ENCODE measurements around the gene RFX6. TPM values are rescaled to one million over a fixed set of nuclear protein-coding genes. Genes with fewer than 3 reads are reported as not detected.
A peak's percentile ranks its signal among the peaks of the same experiment; 100 is the strongest.

Gene RFX6
- total and polyA plus RNA-seq, 4 donors, result 0.10 TPM; not detected in 3

DNA sequence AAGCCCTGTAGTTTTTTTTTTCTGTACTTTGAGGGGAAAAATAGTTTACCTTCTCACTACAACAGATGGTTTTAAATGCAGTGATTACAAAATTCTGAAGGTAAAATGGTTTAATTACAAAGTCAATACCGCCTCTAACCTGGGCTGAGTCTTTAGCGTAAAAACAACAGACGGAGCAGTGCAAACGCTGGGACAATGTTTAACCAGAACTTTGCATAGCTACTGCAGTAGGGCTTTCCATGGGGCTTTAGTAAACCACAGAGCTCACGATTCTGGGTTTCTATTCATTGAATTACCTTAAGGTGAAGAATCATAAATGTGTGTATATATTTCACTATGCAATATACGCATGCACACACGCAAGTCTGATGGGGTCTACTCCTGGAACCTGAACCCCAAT, 77.9 kb downstream of the RFX6 start:
- H3K9me3 ChIP-seq (ENCODE audit: control insufficient read depth, insufficient read depth, low read length), result no peaks in the 10 kb centered on the region
- H3K27ac ChIP-seq (ENCODE audit: low read depth, low read length), result no peak overlapping the region
- no peaks in the 10 kb centered on the region for H3K27me3 ChIP-seq (ENCODE audit: control insufficient read depth, insufficient read depth, low read length)
- no peaks in the 10 kb centered on the region for H3K36me3 ChIP-seq (ENCODE audit: control insufficient read depth, insufficient read depth, low read length)
- H3K4me1 ChIP-seq (ENCODE audit: control insufficient read depth, insufficient read depth, low read length), result no peaks in the 10 kb centered on the region
- 81% methylated on average over 4 of the region's 7 CpGs for WGBS (ENCODE audit: insufficient coverage)
- no peak overlapping the region for H3K4me3 ChIP-seq (ENCODE audit: low read depth, low read length)
- DNase-seq (ENCODE audit: low read depth in 4 of 6, low spot score in 6 of 6), result no peak

DNA sequence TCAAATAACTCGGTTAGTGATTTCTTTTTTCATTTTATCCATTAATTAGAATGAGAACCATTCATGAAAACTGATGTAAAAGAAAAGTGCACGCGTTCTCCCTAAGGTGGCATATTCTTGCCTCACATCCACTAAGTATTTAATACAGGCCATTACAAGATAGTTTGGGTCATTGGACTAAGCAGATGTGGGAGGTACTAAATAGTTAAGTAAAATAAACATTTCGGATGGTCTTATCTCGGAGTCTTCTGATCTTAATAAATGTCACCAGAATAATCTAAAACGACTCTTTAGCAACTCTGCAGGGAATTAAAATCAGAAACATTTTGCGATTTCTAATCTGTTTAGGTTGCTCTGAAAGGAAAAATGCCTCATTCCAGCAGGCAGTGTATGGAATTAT, 78.7 kb downstream of the RFX6 start:
- no peaks in the 10 kb centered on the region for H3K9me3 ChIP-seq (ENCODE audit: control insufficient read depth, insufficient read depth, low read length)
- WGBS (ENCODE audit: insufficient coverage), result no CpG with 5 or more reads among the region's 7 CpGs
- no peaks in the 10 kb centered on the region for H3K4me1 ChIP-seq (ENCODE audit: control insufficient read depth, insufficient read depth, low read length)
- no peak for DNase-seq (ENCODE audit: low read depth in 4 of 6, low spot score in 6 of 6)
- H3K36me3 ChIP-seq (ENCODE audit: control insufficient read depth, insufficient read depth, low read length), result no peaks in the 10 kb centered on the region
- no peaks in the 10 kb centered on the region for H3K27me3 ChIP-seq (ENCODE audit: control insufficient read depth, insufficient read depth, low read length)
- no peak overlapping the region for H3K27ac ChIP-seq (ENCODE audit: low read depth, low read length)
- no peak overlapping the region for H3K4me3 ChIP-seq (ENCODE audit: low read depth, low read length)

DNA sequence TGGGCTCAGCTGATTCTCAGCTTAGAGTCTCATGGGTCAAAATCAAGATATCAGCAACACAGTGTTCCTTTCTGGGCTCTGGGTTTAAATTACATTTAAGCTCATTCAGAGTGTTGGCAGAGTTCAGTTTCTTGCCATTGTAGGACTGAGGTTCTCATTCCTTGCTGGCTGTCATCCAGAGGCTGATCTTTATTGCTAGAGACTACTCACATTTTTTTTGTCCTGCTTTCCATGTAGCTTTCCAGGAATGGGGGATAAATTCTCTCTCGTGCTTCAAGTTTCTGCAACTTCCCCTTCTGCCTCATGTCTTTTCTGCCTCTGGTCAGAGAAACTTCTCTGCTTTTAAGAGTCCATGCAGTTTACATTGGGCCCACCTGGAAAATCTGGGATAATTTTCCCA, 86.9 kb downstream of the RFX6 start:
- Histone ChIP-seq H3K9me3 (ENCODE audit: control insufficient read depth, insufficient read depth, low read length) (no peaks in the 10 kb centered on the region), H3K36me3 (ENCODE audit: control insufficient read depth, insufficient read depth, low read length) (no peaks in the 10 kb centered on the region), H3K4me3 (ENCODE audit: low read depth, low read length) (no peak overlapping the region), H3K27ac (ENCODE audit: low read depth, low read length) (no peak overlapping the region), H3K27me3 (ENCODE audit: control insufficient read depth, insufficient read depth, low read length) (peaks cover 2% of the 10 kb centered on the region), H3K4me1 (ENCODE audit: control insufficient read depth, insufficient read depth, low read length) (no peaks in the 10 kb centered on the region)
- WGBS (ENCODE audit: insufficient coverage), result no CpG with 5 or more reads among the region's 1 CpG
- DNase-seq (ENCODE audit: low read depth in 4 of 6, low spot score in 6 of 6), result peak in 2 of 6 donors; percentile 41 to 56

DNA sequence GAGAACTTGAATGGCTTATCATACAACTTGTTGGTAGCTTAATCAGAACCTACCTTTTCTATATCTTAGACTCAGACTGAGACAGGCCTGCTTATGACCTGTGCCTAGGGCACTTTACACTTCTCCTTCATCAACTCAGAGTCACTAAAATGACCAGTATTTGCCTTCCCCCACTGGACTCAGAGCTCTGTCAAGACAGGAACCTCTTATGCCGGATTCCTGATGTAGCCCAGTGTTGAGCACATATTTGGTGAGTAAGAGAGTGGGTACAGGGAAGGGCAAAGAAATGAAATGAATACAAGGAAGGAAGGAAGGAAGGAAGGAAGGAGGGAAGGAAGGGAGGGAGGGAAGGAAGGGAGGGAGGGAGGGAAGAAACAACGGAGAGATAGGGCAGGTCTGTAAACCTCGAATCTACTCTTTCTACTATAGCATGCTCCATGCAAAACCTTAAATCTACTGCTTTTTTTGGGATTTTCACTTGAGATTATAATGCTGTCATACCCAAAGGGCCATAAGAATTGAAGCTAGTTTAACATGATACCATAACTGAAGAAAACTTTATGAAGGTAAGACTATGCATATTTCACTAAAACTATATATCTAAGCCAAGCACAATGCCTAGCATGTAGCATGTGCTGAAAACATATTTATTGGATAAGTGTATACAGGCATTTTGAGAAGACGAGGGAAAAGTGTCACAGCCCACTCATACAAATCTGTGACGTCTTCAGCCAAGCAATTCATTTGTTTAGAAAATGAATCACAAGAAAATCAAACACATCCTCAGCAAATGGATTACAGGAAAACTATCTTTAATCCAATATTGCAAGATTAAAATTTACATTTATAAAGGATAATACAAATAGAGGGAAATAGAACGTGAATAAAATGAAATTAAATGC, 89.9 kb downstream of the RFX6 start:
- 86% methylated on average over 1 of the region's 6 CpGs for WGBS (ENCODE audit: insufficient coverage)
- H3K27me3 ChIP-seq (ENCODE audit: control insufficient read depth, insufficient read depth, low read length), result peaks cover 2% of the 10 kb centered on the region
- no peak overlapping the region for H3K4me3 ChIP-seq (ENCODE audit: low read depth, low read length)
- no peaks in the 10 kb centered on the region for H3K4me1 ChIP-seq (ENCODE audit: control insufficient read depth, insufficient read depth, low read length)
- H3K9me3 ChIP-seq (ENCODE audit: control insufficient read depth, insufficient read depth, low read length), result no peaks in the 10 kb centered on the region
- H3K36me3 ChIP-seq (ENCODE audit: control insufficient read depth, insufficient read depth, low read length), result no peaks in the 10 kb centered on the region
- H3K27ac ChIP-seq (ENCODE audit: low read depth, low read length), result no peak overlapping the region
- no peak for DNase-seq (ENCODE audit: low read depth in 4 of 6, low spot score in 6 of 6)

DNA sequence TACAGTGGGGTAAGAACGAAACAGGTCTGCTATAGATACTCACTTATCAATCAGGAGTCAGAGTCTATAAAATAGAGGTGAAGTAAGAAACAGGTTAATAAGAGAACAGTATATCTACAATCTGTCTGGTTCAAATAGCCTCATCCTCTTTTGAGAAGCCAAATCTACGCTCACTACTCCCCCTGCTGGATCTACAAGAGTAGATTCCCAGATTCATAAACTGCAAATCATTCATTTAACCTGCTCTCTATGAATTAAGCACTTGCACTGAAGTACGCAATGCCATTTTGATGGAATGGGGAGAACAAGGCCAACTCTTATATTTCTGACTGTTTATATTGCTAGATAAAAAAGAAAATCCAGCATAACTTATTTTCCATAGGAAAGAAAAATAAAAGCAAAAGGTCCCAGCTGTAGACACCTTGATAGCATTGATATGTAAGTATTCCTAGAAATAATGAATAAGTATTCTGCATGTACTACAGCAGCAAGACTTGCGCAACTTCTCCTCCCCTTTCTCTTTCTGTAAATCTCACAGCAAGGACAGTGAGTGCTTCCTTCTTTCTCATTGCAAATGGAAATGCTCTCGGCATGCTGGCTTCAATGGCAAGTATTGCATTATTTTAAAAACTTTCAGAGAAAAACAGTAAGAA, 92.3 kb downstream of the RFX6 start:
- DNase-seq (ENCODE audit: low read depth in 4 of 6, low spot score in 6 of 6), result peak in 5 of 6 donors; percentile 30 to 91 (median 55)
- no CpG with 5 or more reads among the region's 5 CpGs for WGBS (ENCODE audit: insufficient coverage)
- no peaks in the 10 kb centered on the region for H3K4me1 ChIP-seq (ENCODE audit: control insufficient read depth, insufficient read depth, low read length)
- H3K9me3 ChIP-seq (ENCODE audit: control insufficient read depth, insufficient read depth, low read length), result no peaks in the 10 kb centered on the region
- H3K27ac ChIP-seq (ENCODE audit: low read depth, low read length), result no peak overlapping the region
- peaks cover 2% of the 10 kb centered on the region for H3K27me3 ChIP-seq (ENCODE audit: control insufficient read depth, insufficient read depth, low read length)
- no peaks in the 10 kb centered on the region for H3K36me3 ChIP-seq (ENCODE audit: control insufficient read depth, insufficient read depth, low read length)
- H3K4me3 ChIP-seq (ENCODE audit: low read depth, low read length), result no peak overlapping the region

DNA sequence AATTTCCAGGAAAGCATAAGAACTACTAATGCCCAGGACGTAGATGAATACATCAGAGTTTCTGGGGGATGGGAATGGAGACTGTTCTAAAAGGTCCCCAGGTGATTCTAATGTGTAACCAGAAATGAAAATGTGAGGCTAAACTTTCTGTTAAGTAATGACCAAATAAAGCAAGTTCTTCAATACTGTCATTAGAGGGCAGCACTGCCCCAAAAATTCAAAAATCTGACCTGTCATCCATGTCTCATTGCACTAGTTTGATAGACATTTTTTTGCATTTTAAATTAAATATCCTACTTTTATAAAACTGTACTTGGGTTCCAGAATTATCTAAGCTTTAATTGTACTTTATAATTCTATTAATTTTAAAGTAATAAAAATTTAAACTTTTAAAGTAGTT, 94.9 kb downstream of the RFX6 start:
- H3K27me3 ChIP-seq (ENCODE audit: control insufficient read depth, insufficient read depth, low read length), result peaks cover 2% of the 10 kb centered on the region
- H3K4me3 ChIP-seq (ENCODE audit: low read depth, low read length), result no peak overlapping the region
- H3K4me1 ChIP-seq (ENCODE audit: control insufficient read depth, insufficient read depth, low read length), result no peaks in the 10 kb centered on the region
- no peaks in the 10 kb centered on the region for H3K9me3 ChIP-seq (ENCODE audit: control insufficient read depth, insufficient read depth, low read length)
- peak in 5 of 6 donors; percentile 31 to 89 (median 54) for DNase-seq (ENCODE audit: low read depth in 4 of 6, low spot score in 6 of 6)
- H3K27ac ChIP-seq (ENCODE audit: low read depth, low read length), result no peak overlapping the region
- 0% methylated on average over 1 of the region's 1 CpG for WGBS (ENCODE audit: insufficient coverage)
- no peaks in the 10 kb centered on the region for H3K36me3 ChIP-seq (ENCODE audit: control insufficient read depth, insufficient read depth, low read length)

DNA sequence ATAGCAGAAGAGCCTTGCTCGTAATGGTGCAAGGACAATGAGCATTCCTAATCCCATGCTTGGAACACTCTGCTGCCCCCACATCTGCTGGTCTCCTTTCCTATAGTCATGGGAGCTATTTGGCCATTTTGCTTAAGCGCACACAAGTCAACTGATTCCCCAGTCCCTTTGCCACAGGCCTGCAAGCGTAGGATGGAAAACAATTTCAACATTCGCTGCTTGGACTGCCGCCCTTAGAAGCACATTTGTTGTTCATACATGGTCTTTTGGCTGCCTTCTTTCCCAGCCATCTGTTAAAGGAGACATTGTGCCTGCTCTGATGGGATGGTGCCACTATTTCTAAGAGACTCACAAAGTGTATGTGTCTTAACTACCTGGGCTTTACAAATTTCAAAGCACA, 96.9 kb downstream of the RFX6 start:
- Histone ChIP-seq H3K36me3 (ENCODE audit: control insufficient read depth, insufficient read depth, low read length) (no peaks in the 10 kb centered on the region), H3K9me3 (ENCODE audit: control insufficient read depth, insufficient read depth, low read length) (no peaks in the 10 kb centered on the region), H3K27me3 (ENCODE audit: control insufficient read depth, insufficient read depth, low read length) (no peaks in the 10 kb centered on the region), H3K4me1 (ENCODE audit: control insufficient read depth, insufficient read depth, low read length) (no peaks in the 10 kb centered on the region), H3K27ac (ENCODE audit: low read depth, low read length) (no peak overlapping the region), H3K4me3 (ENCODE audit: low read depth, low read length) (no peak overlapping the region)
- peak in 2 of 6 donors; percentile 69 to 80 for DNase-seq (ENCODE audit: low read depth in 4 of 6, low spot score in 6 of 6)
- 60% methylated on average over 4 of the region's 5 CpGs for WGBS (ENCODE audit: insufficient coverage)

DNA sequence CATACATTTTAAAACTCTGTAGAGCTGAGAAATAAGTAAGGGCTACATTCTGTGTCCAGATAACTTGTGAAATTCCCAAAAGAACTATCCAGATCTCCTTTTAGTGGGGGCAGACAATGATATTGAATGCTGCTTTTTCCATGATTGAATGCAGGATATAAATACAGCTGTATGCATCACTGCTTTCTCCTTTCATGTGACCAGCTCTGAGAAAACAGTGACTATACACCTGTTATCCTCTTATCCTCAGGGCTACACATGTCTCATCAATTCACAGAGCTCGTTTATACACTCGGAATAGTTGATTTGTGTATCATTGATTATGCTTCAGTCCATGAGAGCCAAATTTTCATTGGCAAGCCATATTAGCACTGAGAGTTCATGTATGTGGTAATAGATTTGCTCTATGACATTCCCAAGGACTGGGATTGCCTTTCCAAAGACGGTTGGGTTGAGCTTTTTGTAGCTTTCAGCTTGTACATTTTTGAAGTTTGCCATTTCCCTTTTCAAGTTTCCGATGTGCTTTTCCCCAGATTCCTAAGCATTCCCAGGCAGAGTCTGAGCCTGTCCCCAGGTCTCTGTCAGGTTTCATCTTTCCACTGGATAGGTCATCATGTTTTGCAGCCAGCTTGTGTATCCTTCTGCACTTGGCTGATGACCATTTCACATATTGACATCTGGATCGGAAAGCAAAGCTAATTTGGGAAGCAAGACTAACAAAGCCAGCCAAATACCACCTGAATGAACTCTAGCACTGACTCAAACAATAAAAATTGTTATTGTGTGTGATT, 97.7 kb downstream of the RFX6 start:
- WGBS (ENCODE audit: insufficient coverage), result 83% methylated on average over 2 of the region's 5 CpGs
- Histone ChIP-seq H3K9me3 (ENCODE audit: control insufficient read depth, insufficient read depth, low read length) (no peaks in the 10 kb centered on the region), H3K36me3 (ENCODE audit: control insufficient read depth, insufficient read depth, low read length) (no peaks in the 10 kb centered on the region), H3K4me3 (ENCODE audit: low read depth, low read length) (no peak overlapping the region), H3K4me1 (ENCODE audit: control insufficient read depth, insufficient read depth, low read length) (no peaks in the 10 kb centered on the region), H3K27ac (ENCODE audit: low read depth, low read length) (no peak overlapping the region), H3K27me3 (ENCODE audit: control insufficient read depth, insufficient read depth, low read length) (no peaks in the 10 kb centered on the region)
- DNase-seq (ENCODE audit: low read depth in 4 of 6, low spot score in 6 of 6), result no peak

DNA sequence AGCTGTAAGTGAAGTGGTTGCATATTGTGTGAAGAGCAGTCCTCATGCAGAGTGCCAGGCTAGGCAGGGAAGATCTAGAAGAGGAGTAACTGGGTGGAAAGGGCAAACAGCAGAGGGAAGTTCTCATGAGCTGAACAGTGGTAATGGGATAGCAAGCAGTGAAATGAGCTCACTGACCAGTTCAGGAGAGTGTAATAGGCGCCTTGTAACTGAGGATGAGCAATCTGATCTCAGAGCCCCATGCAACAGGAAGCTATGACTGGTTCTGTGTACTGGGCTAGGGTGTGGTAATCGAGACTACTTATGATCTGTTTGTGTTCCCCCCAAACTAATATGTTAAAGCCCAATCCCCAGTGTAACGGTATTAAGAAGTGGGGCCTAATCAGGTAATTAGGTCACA, 98.6 kb downstream of the RFX6 start:
- DNase-seq (ENCODE audit: low read depth in 4 of 6, low spot score in 6 of 6), result no peak
- 100% methylated on average over 1 of the region's 3 CpGs for WGBS (ENCODE audit: insufficient coverage)
- Histone ChIP-seq H3K4me1 (ENCODE audit: control insufficient read depth, insufficient read depth, low read length) (no peaks in the 10 kb centered on the region), H3K27ac (ENCODE audit: low read depth, low read length) (no peak overlapping the region), H3K4me3 (ENCODE audit: low read depth, low read length) (no peak overlapping the region), H3K36me3 (ENCODE audit: control insufficient read depth, insufficient read depth, low read length) (no peaks in the 10 kb centered on the region), H3K27me3 (ENCODE audit: control insufficient read depth, insufficient read depth, low read length) (no peaks in the 10 kb centered on the region), H3K9me3 (ENCODE audit: control insufficient read depth, insufficient read depth, low read length) (no peaks in the 10 kb centered on the region)

All from spinal cord (tissue), 10 donors.